ENCODE results near the gene IMMT. TPM values are rescaled to one million over a fixed set of nuclear protein-coding genes. Genes with fewer than 3 reads are reported as not detected.

IMMT gene
- total and polyA plus RNA-seq, 9 of the 15 experiments (the other 6 are each of a cell fraction or from before 2014, with no cell fraction given), result 119 to 294 (median 140) TPM

- TF ChIP-seq ZNF174 (CRISPR knock-in tag; IDR thresholded peaks at IDR 0.05), result 0 out of 2 replicates have a peak, but pooled peaks have one; percentile 35
- TF ChIP-seq TOE1 (IDR thresholded peaks at IDR 0.05; ENCODE audit: borderline replicate concordance), result peak; percentile 74; the same call in 1 of the 2 replicates
- TF ChIP-seq TOE1 (CRISPR knock-in tag; IDR thresholded peaks at IDR 0.05; ENCODE audit: borderline replicate concordance, low read depth), result peak; percentile 83; the same call in 1 of the 2 replicates
- peak; percentile 62 for TF ChIP-seq MXD1 (CRISPR knock-in tag; IDR thresholded peaks at IDR 0.05; ENCODE audit: borderline replicate concordance, poor library complexity, severe bottlenecking)
- TF ChIP-seq ZNF785 (CRISPR knock-in tag; IDR thresholded peaks at IDR 0.05), result no peak
- peak; percentile 57; the same call in 1 of the 2 replicates for TF ChIP-seq JUND (IDR thresholded peaks at IDR 0.05; ENCODE audit: borderline replicate concordance, low read depth, low read length)
- no peak; the same call in 2 of the 3 replicates for TF ChIP-seq JUND (tag; IDR thresholded peaks at IDR 0.05; ENCODE audit: borderline replicate concordance, low read depth, low read length)
- TF ChIP-seq, protein P1, sequence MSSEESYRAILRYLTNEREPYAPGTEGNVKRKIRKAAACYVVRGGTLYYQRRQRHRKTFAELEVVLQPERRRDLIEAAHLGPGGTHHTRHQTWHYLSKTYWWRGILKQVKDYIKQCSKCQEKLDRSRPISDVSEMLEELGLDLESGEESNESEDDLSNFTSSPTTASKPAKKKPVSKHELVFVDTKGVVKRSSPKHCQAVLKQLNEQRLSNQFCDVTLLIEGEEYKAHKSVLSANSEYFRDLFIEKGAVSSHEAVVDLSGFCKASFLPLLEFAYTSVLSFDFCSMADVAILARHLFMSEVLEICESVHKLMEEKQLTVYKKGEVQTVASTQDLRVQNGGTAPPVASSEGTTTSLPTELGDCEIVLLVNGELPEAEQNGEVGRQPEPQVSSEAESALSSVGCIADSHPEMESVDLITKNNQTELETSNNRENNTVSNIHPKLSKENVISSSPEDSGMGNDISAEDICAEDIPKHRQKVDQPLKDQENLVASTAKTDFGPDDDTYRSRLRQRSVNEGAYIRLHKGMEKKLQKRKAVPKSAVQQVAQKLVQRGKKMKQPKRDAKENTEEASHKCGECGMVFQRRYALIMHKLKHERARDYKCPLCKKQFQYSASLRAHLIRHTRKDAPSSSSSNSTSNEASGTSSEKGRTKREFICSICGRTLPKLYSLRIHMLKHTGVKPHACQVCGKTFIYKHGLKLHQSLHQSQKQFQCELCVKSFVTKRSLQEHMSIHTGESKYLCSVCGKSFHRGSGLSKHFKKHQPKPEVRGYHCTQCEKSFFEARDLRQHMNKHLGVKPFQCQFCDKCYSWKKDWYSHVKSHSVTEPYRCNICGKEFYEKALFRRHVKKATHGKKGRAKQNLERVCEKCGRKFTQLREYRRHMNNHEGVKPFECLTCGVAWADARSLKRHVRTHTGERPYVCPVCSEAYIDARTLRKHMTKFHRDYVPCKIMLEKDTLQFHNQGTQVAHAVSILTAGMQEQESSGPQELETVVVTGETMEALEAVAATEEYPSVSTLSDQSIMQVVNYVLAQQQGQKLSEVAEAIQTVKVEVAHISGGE (CRISPR knock-in tag; IDR thresholded peaks at IDR 0.05), result peak in 1 of 3 experiments; percentile 72; a peak in 2 of 6 replicates
- TF ChIP-seq, protein P2, sequence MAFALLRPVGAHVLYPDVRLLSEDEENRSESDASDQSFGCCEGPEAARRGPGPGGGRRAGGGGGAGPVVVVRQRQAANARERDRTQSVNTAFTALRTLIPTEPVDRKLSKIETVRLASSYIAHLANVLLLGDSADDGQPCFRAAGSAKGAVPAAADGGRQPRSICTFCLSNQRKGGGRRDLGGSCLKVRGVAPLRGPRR (CRISPR knock-in tag; IDR thresholded peaks at IDR 0.05), result no peak
- TF ChIP-seq ZKSCAN3 (CRISPR knock-in tag; IDR thresholded peaks at IDR 0.05), result no peak
- TF ChIP-seq CBX1 (IDR thresholded peaks at IDR 0.05; ENCODE audit: low read depth), result no peak; the same call in 1 of the 2 replicates
- TF ChIP-seq GATAD2A (IDR thresholded peaks at IDR 0.05), result no peak
These were observed at the start of gene IMMT (continued) for GRCh38 chr2:86195055-86195807.

Data from K562 (cell line).